RWPE1 (cell line): ENCODE measurements around the gene SNTB2.

Source experiments
- CTCF ChIA-PET: fragments of 350-600 bp; sonication (Branson Sonifier 250); formaldehyde crosslinking; extraction: SDS; loops from one replicate; lab custom pipeline; 2021; lab: Yijun Ruan, JAX
- POLR2A ChIA-PET: fragments of 400-600 bp; formaldehyde crosslinking; extraction: SDS; loops from one replicate; lab custom pipeline; 2020; ENCODE audit warnings: antibody characterized with exemption; ENCODE audit not compliant: low non-redundant PET; lab: Yijun Ruan, JAX
- DNase-seq: peaks from one replicate; pipeline ENCODE4 v3.0.0; 2012; ENCODE audit warnings: low spot score
- H3K27ac ChIP-seq: fragments of 450-650 bp; 2 replicates; pipeline ENCODE4 v1.5.1; 2017
- TF ChIP-seq, protein P1 (sequence below): fragments of 450-650 bp; conservative IDR thresholded peaks from 2 replicates; pipeline ENCODE4 v1.5.1; 2017; ENCODE audit warnings: low read depth, mild to moderate bottlenecking

The SNTB2 gene

DNA sequence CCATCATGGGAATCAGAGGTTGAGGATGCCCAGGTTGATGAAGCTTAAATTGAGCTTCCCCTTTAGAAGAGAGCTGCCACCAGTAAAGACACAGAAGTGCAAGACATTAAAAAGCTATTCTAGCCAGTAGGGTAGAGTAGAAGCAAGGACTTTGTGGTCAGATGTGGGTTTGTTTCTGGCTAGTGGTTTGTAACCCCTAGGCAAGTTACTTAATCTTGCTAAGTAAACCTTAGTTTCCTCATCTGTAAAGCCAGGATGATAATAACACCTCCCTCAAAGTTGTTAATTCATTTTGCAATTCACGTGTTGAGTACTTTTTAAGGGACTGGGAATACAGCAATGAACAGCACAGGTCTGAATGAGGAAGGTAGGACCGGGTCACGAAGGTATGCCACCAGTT, 3.6 kb downstream of the SNTB2 start:
- TF ChIP-seq, protein P1, sequence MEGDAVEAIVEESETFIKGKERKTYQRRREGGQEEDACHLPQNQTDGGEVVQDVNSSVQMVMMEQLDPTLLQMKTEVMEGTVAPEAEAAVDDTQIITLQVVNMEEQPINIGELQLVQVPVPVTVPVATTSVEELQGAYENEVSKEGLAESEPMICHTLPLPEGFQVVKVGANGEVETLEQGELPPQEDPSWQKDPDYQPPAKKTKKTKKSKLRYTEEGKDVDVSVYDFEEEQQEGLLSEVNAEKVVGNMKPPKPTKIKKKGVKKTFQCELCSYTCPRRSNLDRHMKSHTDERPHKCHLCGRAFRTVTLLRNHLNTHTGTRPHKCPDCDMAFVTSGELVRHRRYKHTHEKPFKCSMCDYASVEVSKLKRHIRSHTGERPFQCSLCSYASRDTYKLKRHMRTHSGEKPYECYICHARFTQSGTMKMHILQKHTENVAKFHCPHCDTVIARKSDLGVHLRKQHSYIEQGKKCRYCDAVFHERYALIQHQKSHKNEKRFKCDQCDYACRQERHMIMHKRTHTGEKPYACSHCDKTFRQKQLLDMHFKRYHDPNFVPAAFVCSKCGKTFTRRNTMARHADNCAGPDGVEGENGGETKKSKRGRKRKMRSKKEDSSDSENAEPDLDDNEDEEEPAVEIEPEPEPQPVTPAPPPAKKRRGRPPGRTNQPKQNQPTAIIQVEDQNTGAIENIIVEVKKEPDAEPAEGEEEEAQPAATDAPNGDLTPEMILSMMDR, result no peak
- no peak overlapping the region for H3K27ac ChIP-seq
- POLR2A ChIA-PET, result no interaction called here
- CTCF ChIA-PET, result no interaction called here
- DNase-seq, result no peak

DNA sequence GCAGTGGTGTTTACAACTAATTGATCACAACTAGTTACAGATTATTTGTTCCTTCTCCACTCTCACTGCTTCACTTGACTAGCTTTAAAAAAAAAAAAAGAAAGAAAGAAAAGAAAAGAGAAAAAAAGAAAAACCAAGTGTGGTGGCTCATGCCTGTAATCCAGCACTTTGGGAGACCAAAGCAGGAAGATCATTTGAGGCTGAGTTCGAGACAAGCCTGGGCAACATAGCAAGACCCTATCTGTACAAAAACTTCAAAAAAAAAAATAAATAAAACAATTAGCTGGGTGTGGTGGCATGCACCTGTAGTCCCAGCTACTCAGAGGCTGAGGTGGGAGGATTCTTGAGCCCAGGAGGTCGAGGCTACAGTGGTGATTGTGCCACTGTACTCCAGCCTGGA, 4.2 kb downstream of the SNTB2 start:
- DNase-seq, result no peak
- no peak overlapping the region for H3K27ac ChIP-seq
- TF ChIP-seq, protein P1, result no peak
- CTCF ChIA-PET, result no interaction called here
- POLR2A ChIA-PET, result no interaction called here

DNA sequence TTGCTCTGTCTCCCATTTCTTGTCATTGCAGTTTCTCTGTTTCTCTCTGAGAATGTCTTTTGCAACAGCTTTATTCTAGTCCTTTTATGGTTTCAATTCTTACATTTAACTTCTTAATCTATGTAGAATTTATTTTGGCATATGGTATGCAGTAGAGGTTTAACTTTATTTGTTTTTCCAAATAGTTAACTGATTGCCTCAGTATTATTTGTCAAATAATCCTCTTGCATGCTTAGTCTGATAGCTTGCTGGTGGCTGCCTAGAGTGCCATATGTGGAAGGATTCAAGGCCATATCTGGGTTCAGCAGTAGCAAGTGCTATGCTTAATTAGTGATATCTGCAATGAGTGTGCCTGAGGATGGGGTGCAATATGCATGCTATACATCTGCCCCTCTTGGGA, 6.9 kb downstream of the SNTB2 start:
- no peak for DNase-seq
- CTCF ChIA-PET, result no interaction called here
- POLR2A ChIA-PET, result no interaction called here
- no peak overlapping the region for H3K27ac ChIP-seq
- TF ChIP-seq, protein P1, result no peak

DNA sequence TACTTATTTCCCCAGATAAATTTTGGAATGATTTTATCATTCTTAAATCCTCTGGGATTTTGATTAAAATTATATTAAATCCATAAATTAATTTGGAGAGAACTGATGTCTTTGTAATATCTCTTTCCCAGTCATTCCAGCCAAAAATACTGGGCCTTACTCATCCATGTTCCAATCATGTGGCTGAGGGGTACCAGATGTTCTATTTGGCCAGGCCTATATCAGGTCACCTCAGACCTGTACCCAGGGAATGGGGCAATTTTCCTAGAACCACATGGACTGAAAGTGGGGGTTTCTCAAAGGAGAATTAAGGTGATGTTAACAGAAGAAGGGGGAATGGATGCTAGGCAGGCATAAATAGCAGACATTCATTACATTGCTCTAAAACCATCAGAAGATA, 7.5 kb downstream of the SNTB2 start:
- TF ChIP-seq, protein P1, result no peak
- H3K27ac ChIP-seq, result no peak overlapping the region
- ChIA-PET CTCF (no interaction called here), POLR2A (no interaction called here)
- DNase-seq, result no peak

DNA sequence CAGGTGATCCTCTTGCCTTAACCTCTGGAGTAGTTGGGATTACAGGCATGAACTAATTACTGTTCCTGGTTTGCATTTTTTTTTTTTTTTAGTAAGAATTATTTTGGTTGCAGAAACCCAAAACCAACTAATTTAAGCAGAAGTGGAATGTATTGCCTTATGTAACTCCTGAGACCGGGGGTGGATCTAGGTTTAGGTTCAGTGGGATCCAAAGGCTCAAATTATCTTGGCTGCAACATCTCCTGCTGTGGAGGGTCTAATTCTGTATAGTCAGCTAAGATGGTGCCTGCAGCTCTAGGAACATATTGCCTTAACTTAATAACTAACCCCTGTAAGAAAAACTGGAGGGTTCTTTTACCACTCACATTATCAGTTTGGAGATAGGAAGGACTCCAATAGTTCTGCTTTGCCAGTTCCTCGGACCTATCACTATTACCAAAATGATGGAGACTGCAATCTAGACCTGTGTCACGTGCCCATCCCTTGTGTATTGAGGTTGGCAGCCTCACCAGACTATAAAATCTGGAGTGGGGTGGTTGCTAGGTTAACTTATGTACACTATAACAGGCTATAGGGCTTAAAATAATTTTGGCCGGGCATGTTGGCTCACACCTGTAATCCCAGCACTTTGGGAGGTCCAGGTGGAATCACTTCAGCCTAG, 8.5 kb downstream of the SNTB2 start:
- DNase-seq, result no peak
- POLR2A ChIA-PET, result interaction anchor here (0.6 kb wide), 1 partner anchor 1087 kb away, joined by 4 read pairs; no protein-coding TSS in a partner anchor
- no peak overlapping the region for H3K27ac ChIP-seq
- TF ChIP-seq, protein P1, result no peak
- CTCF ChIA-PET, result interaction anchor here (0.7 kb wide), 1 partner anchor 83 kb away, joined by 6 read pairs; no protein-coding TSS in a partner anchor

DNA sequence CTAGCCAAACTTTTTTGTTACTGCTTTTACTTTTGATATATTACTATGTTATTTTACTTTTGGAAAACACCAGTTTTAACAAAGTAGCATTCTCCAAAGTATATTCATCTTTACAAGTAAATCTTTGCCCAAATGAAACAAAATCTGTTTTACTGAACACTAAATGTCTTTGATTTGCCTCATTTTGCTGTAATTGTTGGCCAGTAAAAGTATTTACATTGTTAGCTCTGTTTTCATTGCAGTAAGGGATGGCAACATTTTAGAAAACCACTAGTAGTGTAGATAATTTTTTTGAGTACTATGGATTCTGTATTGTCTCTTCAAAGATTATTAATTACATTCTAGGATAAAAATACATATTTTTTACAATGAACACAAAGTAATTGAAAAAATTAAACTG, 10.6 kb downstream of the SNTB2 start:
- CTCF ChIA-PET, result interaction anchor here (0.7 kb wide), 1 partner anchor 1791 kb away, joined by 5 read pairs; no protein-coding TSS in a partner anchor
- POLR2A ChIA-PET, result no interaction called here
- DNase-seq, result no peak
- TF ChIP-seq, protein P1, result no peak
- no peak overlapping the region for H3K27ac ChIP-seq
